PFSK-1 (cell line): ENCODE measurements around the gene CAMSAP1.

Experiments
- FOXP2 ChIP-seq: optimal IDR thresholded peaks from 2 replicates; pipeline ENCODE3; 2011; ENCODE audit warnings: borderline replicate concordance, control low read depth, inconsistent platforms; ENCODE audit not compliant: insufficient read depth; ENCODE audit errors: extremely low read length, extremely low read depth
- POLR2AphosphoS5 ChIP-seq: IDR thresholded peaks from 2 replicates; pipeline ENCODE4 v1.6.1; 2012; ENCODE audit warnings: low read depth, mild to moderate bottlenecking, control low read depth, low read length, moderate library complexity
- REST ChIP-seq, 2 experiments: IDR thresholded peaks; 2 replicates each; pipeline versions ENCODE4 v1.6.1 to v1.8.0; 2011 to 2012; ENCODE audit warnings: low read depth in 2 of 2, low read length in 2 of 2, control low read depth in 1 of 2, inconsistent platforms in 1 of 2, mild to moderate bottlenecking in 1 of 2, moderate library complexity in 1 of 2; ENCODE audit not compliant: insufficient read depth in 1 of 2
- SIN3A ChIP-seq: IDR thresholded peaks from 2 replicates; pipeline ENCODE4 v1.6.1; 2012; ENCODE audit warnings: mild to moderate bottlenecking, low read length, moderate library complexity, borderline replicate concordance; ENCODE audit not compliant: insufficient read depth
- TAF1 ChIP-seq: IDR thresholded peaks from 2 replicates; pipeline ENCODE4 v1.6.1; 2012; ENCODE audit warnings: low read length, control low read depth, borderline replicate concordance; ENCODE audit not compliant: insufficient read depth

- no peak for TF ChIP-seq POLR2AphosphoS5
- no peak for TF ChIP-seq TAF1
- no peak for TF ChIP-seq REST (IDR thresholded peaks at IDR 0.05; ENCODE audit: insufficient read depth in 1 of 2, low read depth in 2 of 2, low read length in 2 of 2)
- no peak for TF ChIP-seq FOXP2
- TF ChIP-seq SIN3A, result no peak
Observed at GRCh38 chr9:135952664-135953206, 45.4 kb upstream of the CAMSAP1 start.
